ENCODE results near the gene COL16A1. TPM values are rescaled to one million over a fixed set of nuclear protein-coding genes. Genes with fewer than 3 reads are reported as not detected.

COL16A1 gene
- total RNA-seq, 1 donor from 2014 or later: 0.22 TPM

GRCh38 chr1:31621847-31622730 is 81.7 kb downstream of the COL16A1 start:
- no peak for DNase-seq (ENCODE audit: low spot score)
- H2AFZ ChIP-seq (replicated peaks): no peak overlapping the region
- no peaks in the 10 kb centered on the region for H3F3A ChIP-seq (ENCODE audit: low read depth)
- no peaks in the 10 kb centered on the region for H4K20me1 ChIP-seq (ENCODE audit: low read depth)
- Mint-ChIP-seq H3K4me1 (peaks cover 17% of the 10 kb centered on the region), H3K4me3 (no peak overlapping the region), H3K27me3 (ENCODE audit: insufficient read depth, low read depth) (peaks cover 8% of the 10 kb centered on the region), H3K36me3 (peaks cover 3% of the 10 kb centered on the region), H3K27ac (no peak overlapping the region), H3K9me3 (no peaks in the 10 kb centered on the region)
- H3K9ac ChIP-seq: no peak overlapping the region
- no peak overlapping the region for H3K4me2 ChIP-seq
- no peak overlapping the region for H3K27ac ChIP-seq
- no peak for TF ChIP-seq EZH2 (IDR thresholded peaks at IDR 0.05)
- TF ChIP-seq, protein P1, sequence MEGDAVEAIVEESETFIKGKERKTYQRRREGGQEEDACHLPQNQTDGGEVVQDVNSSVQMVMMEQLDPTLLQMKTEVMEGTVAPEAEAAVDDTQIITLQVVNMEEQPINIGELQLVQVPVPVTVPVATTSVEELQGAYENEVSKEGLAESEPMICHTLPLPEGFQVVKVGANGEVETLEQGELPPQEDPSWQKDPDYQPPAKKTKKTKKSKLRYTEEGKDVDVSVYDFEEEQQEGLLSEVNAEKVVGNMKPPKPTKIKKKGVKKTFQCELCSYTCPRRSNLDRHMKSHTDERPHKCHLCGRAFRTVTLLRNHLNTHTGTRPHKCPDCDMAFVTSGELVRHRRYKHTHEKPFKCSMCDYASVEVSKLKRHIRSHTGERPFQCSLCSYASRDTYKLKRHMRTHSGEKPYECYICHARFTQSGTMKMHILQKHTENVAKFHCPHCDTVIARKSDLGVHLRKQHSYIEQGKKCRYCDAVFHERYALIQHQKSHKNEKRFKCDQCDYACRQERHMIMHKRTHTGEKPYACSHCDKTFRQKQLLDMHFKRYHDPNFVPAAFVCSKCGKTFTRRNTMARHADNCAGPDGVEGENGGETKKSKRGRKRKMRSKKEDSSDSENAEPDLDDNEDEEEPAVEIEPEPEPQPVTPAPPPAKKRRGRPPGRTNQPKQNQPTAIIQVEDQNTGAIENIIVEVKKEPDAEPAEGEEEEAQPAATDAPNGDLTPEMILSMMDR (IDR thresholded peaks at IDR 0.05): no peak
- no peak for TF ChIP-seq EZH2phosphoT487 (IDR thresholded peaks at IDR 0.05)
- no peaks in the 10 kb centered on the region for H3K36me3 ChIP-seq
- H3K27me3 ChIP-seq: peaks cover 21% of the 10 kb centered on the region
- no peak overlapping the region for H3K4me3 ChIP-seq
- H3K4me1 ChIP-seq: no peaks in the 10 kb centered on the region
- H3K9me3 ChIP-seq (ENCODE audit: low read depth): no peaks in the 10 kb centered on the region
- no peaks in the 10 kb centered on the region for H3K79me2 ChIP-seq (ENCODE audit: low read depth)

GRCh38 chr1:31621498-31621820 is 82.4 kb downstream of the COL16A1 start:
- peaks cover 8% of the 10 kb centered on the region for H3K27me3 Mint-ChIP-seq (ENCODE audit: insufficient read depth, low read depth)
- DNase-seq (ENCODE audit: low spot score): no peak

GRCh38 chr1:31620631-31621497 is 83.0 kb downstream of the COL16A1 start:
- peaks cover 3% of the 10 kb centered on the region for H3K36me3 Mint-ChIP-seq
- Histone ChIP-seq H4K20me1 (ENCODE audit: low read depth) (no peaks in the 10 kb centered on the region), H3K4me1 (no peaks in the 10 kb centered on the region)

More at GRCh38 chr1:31621498-31621820, 82.4 kb downstream of the COL16A1 start:
- Histone ChIP-seq H3K27ac (no peak overlapping the region), H3K27me3 (peaks cover 28% of the 10 kb centered on the region), H3K4me2 (no peak overlapping the region), H3F3A (ENCODE audit: low read depth) (no peaks in the 10 kb centered on the region), H3K4me1 (no peaks in the 10 kb centered on the region), H3K9me3 (ENCODE audit: low read depth) (no peaks in the 10 kb centered on the region), H3K4me3 (no peak overlapping the region), H3K79me2 (ENCODE audit: low read depth) (no peaks in the 10 kb centered on the region), H4K20me1 (ENCODE audit: low read depth) (no peaks in the 10 kb centered on the region), H2AFZ (replicated peaks) (no peak overlapping the region), H3K36me3 (no peaks in the 10 kb centered on the region), H3K9ac (no peak overlapping the region)
- TF ChIP-seq EZH2 (IDR thresholded peaks at IDR 0.05): no peak
- Mint-ChIP-seq H3K4me1 (peaks cover 18% of the 10 kb centered on the region), H3K27ac (no peak overlapping the region), H3K36me3 (peaks cover 3% of the 10 kb centered on the region), H3K4me3 (no peak overlapping the region), H3K9me3 (no peaks in the 10 kb centered on the region)

More at GRCh38 chr1:31620631-31621497, 83.0 kb downstream of the COL16A1 start:
- peaks cover 11% of the 10 kb centered on the region for H3K27me3 Mint-ChIP-seq (ENCODE audit: insufficient read depth, low read depth)
- Histone ChIP-seq H3K27me3 (peaks cover 34% of the 10 kb centered on the region), H2AFZ (replicated peaks) (no peak overlapping the region), H3F3A (ENCODE audit: low read depth) (no peaks in the 10 kb centered on the region), H3K36me3 (no peaks in the 10 kb centered on the region), H3K79me2 (ENCODE audit: low read depth) (no peaks in the 10 kb centered on the region), H3K27ac (no peak overlapping the region), H3K4me2 (no peak overlapping the region), H3K9ac (no peak overlapping the region), H3K4me3 (no peak overlapping the region), H3K9me3 (ENCODE audit: low read depth) (no peaks in the 10 kb centered on the region)
- H3K4me1 Mint-ChIP-seq: peaks cover 17% of the 10 kb centered on the region
- H3K27ac Mint-ChIP-seq: no peak overlapping the region
- no peak for DNase-seq (ENCODE audit: low spot score)
- no peaks in the 10 kb centered on the region for H3K9me3 Mint-ChIP-seq
- TF ChIP-seq EZH2 (IDR thresholded peaks at IDR 0.05): no peak
- TF ChIP-seq, protein P1 (IDR thresholded peaks at IDR 0.05): no peak
- TF ChIP-seq EZH2phosphoT487 (IDR thresholded peaks at IDR 0.05): no peak
- H3K4me3 Mint-ChIP-seq: no peak overlapping the region
